Parathyroid adenoma (tissue), 2 donors: Measurements from ENCODE around the gene SPOUT1.
A peak's percentile ranks its signal among the peaks of the same experiment; 100 is the strongest.

ENCODE experiments used
- H2AFZ ChIP-seq: fragments of 300-600 bp; sonication (generic); one replicate; pipeline ENCODE4 v1.7.0; 2017; ENCODE audit warnings: antibody characterized with exemption, mild to moderate bottlenecking
- H3K27ac ChIP-seq: fragments of 300-600 bp; sonication (generic); one replicate; pipeline ENCODE4 v1.7.0; 2017
- H3K27me3 ChIP-seq: fragments of 300-600 bp; sonication (generic); one replicate; pipeline ENCODE4 v1.7.0; 2017; ENCODE audit warnings: low read length; ENCODE audit not compliant: control insufficient read depth, insufficient read depth
- H3K36me3 ChIP-seq: fragments of 300-600 bp; sonication (generic); one replicate; pipeline ENCODE4 v1.7.0; 2017; ENCODE audit warnings: low read length; ENCODE audit not compliant: control insufficient read depth, insufficient read depth
- H3K4me1 ChIP-seq: fragments of 300-600 bp; sonication (generic); one replicate; pipeline ENCODE4 v1.7.0; 2017; ENCODE audit warnings: control low read depth
- H3K4me2 ChIP-seq: fragments of 300-600 bp; sonication (generic); one replicate; pipeline ENCODE4 v1.7.0; 2017; ENCODE audit warnings: low read length
- H3K4me3 ChIP-seq: fragments of 300-600 bp; sonication (generic); one replicate; pipeline ENCODE4 v1.7.0; 2017; ENCODE audit warnings: low read depth, low read length
- H3K79me2 ChIP-seq: fragments of 300-600 bp; sonication (generic); one replicate; pipeline ENCODE4 v1.7.0; 2017; ENCODE audit warnings: control low read depth
- H3K9ac ChIP-seq: fragments of 300-600 bp; sonication (generic); one replicate; pipeline ENCODE4 v1.7.0; 2017; ENCODE audit warnings: mild to moderate bottlenecking
- H3K9me3 ChIP-seq: fragments of 300-600 bp; sonication (generic); one replicate; pipeline ENCODE4 v1.7.0; 2017; ENCODE audit warnings: low read length; ENCODE audit not compliant: control insufficient read depth
- CTCF ChIP-seq: fragments of 300-600 bp; sonication (generic); IDR thresholded peaks from one replicate; pipeline ENCODE4 v1.7.0; 2017; ENCODE audit warnings: antibody characterized with exemption, mild to moderate bottlenecking
- donor health status: primary hyperparathyroidism.

Gene SPOUT1

GRCh38 chr9:128835246-128836210 is 5.9 kb upstream of the SPOUT1 start:
- Histone ChIP-seq H3K4me1 (no peaks in the 10 kb centered on the region), H3K27me3 (no peaks in the 10 kb centered on the region), H3K9ac (no peak overlapping the region), H3K4me3 (no peak overlapping the region), H3K79me2 (no peaks in the 10 kb centered on the region), H3K4me2 (no peak overlapping the region), H2AFZ (no peak overlapping the region), H3K36me3 (no peaks in the 10 kb centered on the region), H3K27ac (no peak overlapping the region), H3K9me3 (no peaks in the 10 kb centered on the region)
- no peak for TF ChIP-seq CTCF

DNA sequence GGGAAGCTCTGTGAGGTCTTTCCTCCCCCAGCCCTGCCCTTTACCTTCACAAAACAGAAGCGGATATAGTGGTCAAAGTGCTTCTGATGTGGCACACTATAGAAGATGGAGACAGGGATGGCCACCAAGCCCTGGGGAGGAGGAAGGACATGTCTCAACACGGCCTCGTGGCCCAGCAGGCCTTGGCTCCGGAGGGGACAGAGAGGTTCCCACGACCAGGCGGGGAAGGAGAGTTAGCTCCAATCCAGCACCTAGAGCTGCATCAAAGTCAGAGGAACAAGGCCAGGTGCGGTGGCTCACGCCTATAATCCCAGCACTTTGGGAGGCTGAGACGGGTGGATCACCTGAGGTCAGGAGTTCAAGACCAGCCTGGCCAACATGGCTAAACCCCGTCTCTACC is 4.1 kb upstream of the SPOUT1 start:
- no peaks in the 10 kb centered on the region for H3K9me3 ChIP-seq
- H3K4me2 ChIP-seq = no peak overlapping the region
- no peak overlapping the region for H3K4me3 ChIP-seq
- no peaks in the 10 kb centered on the region for H3K4me1 ChIP-seq
- no peak overlapping the region for H3K27ac ChIP-seq
- H3K36me3 ChIP-seq = no peaks in the 10 kb centered on the region
- TF ChIP-seq CTCF = no peak
- no peak overlapping the region for H3K9ac ChIP-seq
- H3K27me3 ChIP-seq = no peaks in the 10 kb centered on the region
- H2AFZ ChIP-seq = no peak overlapping the region
- H3K79me2 ChIP-seq = no peaks in the 10 kb centered on the region

- no peaks in the 10 kb centered on the region for H3K79me2 ChIP-seq
- H3K9me3 ChIP-seq = no peaks in the 10 kb centered on the region
- no peaks in the 10 kb centered on the region for H3K27me3 ChIP-seq
- peak overlapping the region; percentile 24 for H3K27ac ChIP-seq
- H3K4me3 ChIP-seq = peak overlapping the region; percentile 71
- TF ChIP-seq CTCF = no peak
- H3K4me2 ChIP-seq = peak overlapping the region; percentile 91
- no peaks in the 10 kb centered on the region for H3K4me1 ChIP-seq
- no peak overlapping the region for H3K9ac ChIP-seq
- no peaks in the 10 kb centered on the region for H3K36me3 ChIP-seq
- H2AFZ ChIP-seq = peak overlapping the region; percentile 80
Measured at GRCh38 chr9:128828719-128829452, 708 bp downstream of the SPOUT1 start.

GRCh38 chr9:128828267-128828666 is 1.3 kb downstream of the SPOUT1 start:
- Histone ChIP-seq H3K4me2 (no peak overlapping the region), H3K9me3 (no peaks in the 10 kb centered on the region), H3K36me3 (no peaks in the 10 kb centered on the region), H2AFZ (no peak overlapping the region), H3K79me2 (no peaks in the 10 kb centered on the region), H3K27me3 (no peaks in the 10 kb centered on the region), H3K27ac (no peak overlapping the region), H3K9ac (no peak overlapping the region), H3K4me3 (no peak overlapping the region), H3K4me1 (no peaks in the 10 kb centered on the region)
- no peak for TF ChIP-seq CTCF
